Sigmoid colon (tissue), 7 donors: ENCODE data around the gene CHERP. TPM values are rescaled to one million over a fixed set of nuclear protein-coding genes. Genes with fewer than 3 reads are reported as not detected.

Experiments used
- DNase-seq: peaks from one replicate; pipeline ENCODE4 v3.0.0-alpha.2; 2019
- H3K27ac ChIP-seq, 4 donors: fragments of 200-600 bp; sonication (generic); one replicate each; pipeline ENCODE4 v1.5.1; 2016 to 2019; ENCODE audit warnings: mild to moderate bottlenecking in 1 of 4
- H3K27me3 ChIP-seq, 3 donors: fragments of 200-600 bp; sonication (generic); one replicate each; pipeline ENCODE4 v1.5.1; 2019; ENCODE audit warnings: mild to moderate bottlenecking in 1 of 3
- H3K36me3 ChIP-seq, 4 donors: fragments of 200-600 bp; sonication (generic); one replicate each; pipeline ENCODE4 v1.5.1; 2016 to 2019
- H3K4me1 ChIP-seq, 4 donors: fragments of 200-600 bp; sonication (generic); one replicate each; pipeline ENCODE4 v1.5.1; 2017 to 2019
- H3K4me3 ChIP-seq, 4 donors: fragments of 200-600 bp; sonication (generic); one replicate each; pipeline ENCODE4 v1.5.1; 2017 to 2019; ENCODE audit warnings: mild to moderate bottlenecking in 2 of 4, moderate library complexity in 1 of 4
- H3K9me3 ChIP-seq, 4 donors: fragments of 200-600 bp in 3 of 4; sonication (generic) in 3 of 4; one replicate each; pipeline versions ENCODE4 v1.5.1 to v1.6.1; 2013 to 2019
- CTCF ChIP-seq, 4 experiments: fragments of 450-650 bp in 3 of 4; fragments of 200-600 bp in 1 of 4; IDR thresholded peaks; one replicate each; pipeline ENCODE4 v1.5.1; 2016 to 2019; ENCODE audit warnings: antibody characterized with exemption in 4 of 4, mild to moderate bottlenecking in 3 of 4, moderate library complexity in 2 of 4
- EP300 ChIP-seq, 4 donors: sonication (generic); formaldehyde crosslinking; IDR thresholded peaks; one replicate each; pipeline ENCODE4 v1.6.1; 2017; ENCODE audit warnings: antibody characterized with exemption in 4 of 4
- POLR2A ChIP-seq, 2 donors: fragments of 450-650 bp; IDR thresholded peaks; one replicate each; pipeline ENCODE4 v1.6.1; 2016; ENCODE audit warnings: antibody characterized with exemption in 2 of 2, mild to moderate bottlenecking in 2 of 2, moderate library complexity in 2 of 2
- POLR2AphosphoS5 ChIP-seq, 4 donors: sonication (generic); formaldehyde crosslinking; IDR thresholded peaks; one replicate each; pipeline ENCODE4 v1.6.1; 2017; ENCODE audit warnings: antibody characterized with exemption in 4 of 4
- WGBS, 2 donors: extraction: QIAGEN DNeasy Blood & Tissue Kit; methylation state at CpG; one replicate each; pipeline ENCODE4 v1.1.7; 2013; 5-methylcytosine and 5-hydroxymethylcytosine counted together
- intact Hi-C: fragments of 100-400 bp; cut with DNase I; formaldehyde crosslinking; loops from one replicate; pipeline ENCODE4 v1.15.1; 2023
- polyA plus RNA-seq, 3 donors: library from polyadenylated mRNA; stranded (reverse); fragments of 200-250 nt; gene quantifications; one replicate each; pipeline ENCODE4 v1.2.3, GENCODE V29; 2013
- total RNA-seq, 4 donors: library from RNA; depleted of rRNA; stranded (reverse); fragments of >200 nt; gene quantifications; one replicate each; pipeline ENCODE4 v1.1.0, GENCODE V29; 2016
- donor health status: healthy with polysubstance abuse.
- donor health status: Bipolar disorder and iron deficiency.
- donor health status: healthy.

The CHERP gene
- total and polyA plus RNA-seq, 7 donors, result 5.6 to 32.7 (median 8.6) TPM

GRCh38 chr19:16532440-16533234, 9.6 kb downstream of the CHERP start:
- Histone ChIP-seq H3K27me3 (no peaks in the 10 kb centered on the region), H3K27ac (no peak overlapping the region), H3K36me3 (peaks cover 68 to 98% (median 78%) of the 10 kb centered on the region in 4 donors), H3K4me3 (no peak overlapping the region), H3K9me3 (no peaks in the 10 kb centered on the region), H3K4me1 (peaks cover 0 to 6% (median under 1%) of the 10 kb centered on the region in 4 donors)
- WGBS, 2 donors, result 96% methylated on average over 47 of the region's 47 CpGs
- TF ChIP-seq CTCF (IDR thresholded peaks at IDR 0.05), result no peak
- no peak for TF ChIP-seq POLR2AphosphoS5 (IDR thresholded peaks at IDR 0.05)
- no peak for TF ChIP-seq EP300 (IDR thresholded peaks at IDR 0.05)
- no peak for TF ChIP-seq POLR2A (IDR thresholded peaks at IDR 0.05)
- intact Hi-C loops, result no loop called here
- no peak for DNase-seq

DNA sequence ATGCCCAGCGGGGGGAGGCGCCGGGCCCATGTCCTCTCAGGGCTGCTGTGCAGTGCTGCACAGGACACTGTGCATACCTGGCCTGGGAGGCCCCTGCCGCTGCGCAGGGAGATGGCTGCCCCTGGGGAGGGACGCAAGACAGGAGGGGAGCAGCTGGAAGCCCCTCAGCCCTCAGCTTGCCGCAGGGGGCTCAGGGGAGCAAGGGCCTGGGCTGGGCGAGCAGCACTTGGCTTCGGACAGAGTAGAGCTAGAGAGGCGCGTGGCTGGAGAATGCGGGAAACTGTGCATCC, 10.9 kb downstream of the CHERP start:
- intact Hi-C loops, result no loop called here
- peaks cover 80 to 99% (median 91%) of the 10 kb centered on the region in 4 donors for H3K36me3 ChIP-seq
- no peak overlapping the region for H3K27ac ChIP-seq
- H3K9me3 ChIP-seq, result no peaks in the 10 kb centered on the region
- WGBS, 2 donors, result 97 to 99% methylated on average over 12 of the region's 12 CpGs
- DNase-seq, result no peak
- H3K4me3 ChIP-seq, result no peak overlapping the region
- H3K4me1 ChIP-seq, result no peaks in the 10 kb centered on the region
- H3K27me3 ChIP-seq, result no peaks in the 10 kb centered on the region
- no peak for TF ChIP-seq POLR2A (IDR thresholded peaks at IDR 0.05)
- no peak for TF ChIP-seq CTCF (IDR thresholded peaks at IDR 0.05)
- no peak for TF ChIP-seq EP300 (IDR thresholded peaks at IDR 0.05)
- no peak for TF ChIP-seq POLR2AphosphoS5 (IDR thresholded peaks at IDR 0.05)

GRCh38 chr19:16530540-16531379, 11.5 kb downstream of the CHERP start:
- Histone ChIP-seq H3K4me3 (no peak overlapping the region), H3K36me3 (peaks cover 85 to 99% (median 95%) of the 10 kb centered on the region in 4 donors), H3K4me1 (no peaks in the 10 kb centered on the region), H3K27ac (no peak overlapping the region), H3K27me3 (no peaks in the 10 kb centered on the region), H3K9me3 (no peaks in the 10 kb centered on the region)
- no peak for TF ChIP-seq POLR2AphosphoS5 (IDR thresholded peaks at IDR 0.05)
- no peak for TF ChIP-seq EP300 (IDR thresholded peaks at IDR 0.05)
- no peak for TF ChIP-seq CTCF (IDR thresholded peaks at IDR 0.05)
- TF ChIP-seq POLR2A (IDR thresholded peaks at IDR 0.05), result no peak
- intact Hi-C loops, result no loop called here
- WGBS, 2 donors, result 91 to 97% methylated on average over 43 of the region's 43 CpGs
- DNase-seq, result no peak

DNA sequence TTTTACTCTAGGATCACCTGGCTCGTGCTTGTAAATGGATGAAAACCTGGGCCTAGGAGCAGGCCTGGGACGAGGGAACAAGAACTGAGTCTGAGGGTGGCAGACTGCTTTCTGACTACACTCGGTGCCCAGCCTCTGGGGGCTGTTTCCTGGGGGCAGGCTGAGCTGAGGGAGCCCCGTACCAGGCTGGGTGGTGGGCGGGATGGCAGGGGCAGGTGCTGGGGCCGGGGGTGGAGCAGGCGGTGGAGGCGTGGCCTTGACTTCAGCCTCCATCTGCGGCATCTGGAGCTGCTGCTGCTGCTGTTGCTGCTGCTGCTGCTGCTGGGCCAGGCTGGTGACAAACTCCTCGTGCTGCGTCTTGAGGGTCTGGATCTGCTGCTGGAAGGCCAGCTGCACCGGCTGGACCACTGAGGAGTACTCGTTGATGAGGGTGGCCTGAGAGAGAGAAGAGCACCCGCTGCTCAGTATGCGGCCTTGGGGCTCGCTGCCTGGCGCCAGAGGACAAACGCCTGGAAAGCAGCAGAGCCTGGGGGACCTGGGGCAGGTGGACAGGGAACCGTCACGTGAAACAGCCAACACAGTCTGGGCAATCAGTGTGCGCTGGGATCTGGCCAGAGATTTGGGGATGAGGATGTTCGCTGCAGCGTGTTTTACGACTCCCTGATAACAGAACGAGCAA, 12.6 kb downstream of the CHERP start:
- H3K36me3 ChIP-seq, result peaks cover 87 to 100% (median 97%) of the 10 kb centered on the region in 4 donors
- WGBS, 2 donors, result 87 to 92% methylated on average over 25 of the region's 25 CpGs
- H3K27ac ChIP-seq, result no peak overlapping the region
- H3K4me1 ChIP-seq, result no peaks in the 10 kb centered on the region
- no peak for DNase-seq
- TF ChIP-seq POLR2A (IDR thresholded peaks at IDR 0.05) (no peak), CTCF (IDR thresholded peaks at IDR 0.05) (no peak), POLR2AphosphoS5 (IDR thresholded peaks at IDR 0.05) (no peak), EP300 (IDR thresholded peaks at IDR 0.05) (no peak)
- intact Hi-C loops, result no loop called here
- no peaks in the 10 kb centered on the region for H3K9me3 ChIP-seq
- no peaks in the 10 kb centered on the region for H3K27me3 ChIP-seq
- H3K4me3 ChIP-seq, result no peak overlapping the region
